Progenitor cell of endocrine pancreas (in vitro differentiated cells): ENCODE measurements around the gene COL6A3. TPM values are rescaled to one million over a fixed set of nuclear protein-coding genes. Genes with fewer than 3 reads are reported as not detected.

Experiments used
- DNase-seq: peaks from one replicate; pipeline ENCODE4 v3.0.0; 2021; ENCODE audit warnings: low spot score; ENCODE audit not compliant: unreplicated experiment
- H3K27ac Mint-ChIP-seq: 2 replicates; pipeline ENCODE4 v1.8.0; 2021; ENCODE audit warnings: mild to moderate bottlenecking, moderate library complexity, mixed read lengths
- H3K27me3 Mint-ChIP-seq: 2 replicates; pipeline ENCODE4 v1.8.0; 2021; ENCODE audit warnings: mixed read lengths
- H3K36me3 Mint-ChIP-seq: 2 replicates; pipeline ENCODE4 v1.8.0; 2022; ENCODE audit warnings: mixed read lengths; ENCODE audit not compliant: insufficient read depth
- H3K4me1 Mint-ChIP-seq: 2 replicates; pipeline ENCODE4 v1.8.0; 2021; ENCODE audit warnings: low read depth, mixed read lengths
- H3K4me3 Mint-ChIP-seq: 2 replicates; pipeline ENCODE4 v1.8.0; 2021; ENCODE audit warnings: low read depth, mild to moderate bottlenecking, moderate library complexity, mixed read lengths
- H3K9me3 Mint-ChIP-seq: 2 replicates; pipeline ENCODE4 v1.8.0; 2021; ENCODE audit warnings: low read depth, mixed read lengths
- CTCF ChIP-seq: fragments of 200-600 bp; sonication (generic); IDR thresholded peaks from one replicate; pipeline ENCODE4 v1.5.0; 2021; ENCODE audit warnings: antibody characterized with exemption, mild to moderate bottlenecking; ENCODE audit not compliant: unreplicated experiment
- total RNA-seq: library from RNA; stranded (reverse); gene quantifications from 2 replicates; pipeline ENCODE4 v1.2.1, GENCODE V29; 2021

COL6A3 gene
- total RNA-seq, 1 donor from 2014 or later: 1.0 TPM

- no peak overlapping the region for H3K27ac Mint-ChIP-seq
These were observed 116.4 kb downstream of the COL6A3 start for GRCh38 chr2:237297421-237298150.

DNA sequence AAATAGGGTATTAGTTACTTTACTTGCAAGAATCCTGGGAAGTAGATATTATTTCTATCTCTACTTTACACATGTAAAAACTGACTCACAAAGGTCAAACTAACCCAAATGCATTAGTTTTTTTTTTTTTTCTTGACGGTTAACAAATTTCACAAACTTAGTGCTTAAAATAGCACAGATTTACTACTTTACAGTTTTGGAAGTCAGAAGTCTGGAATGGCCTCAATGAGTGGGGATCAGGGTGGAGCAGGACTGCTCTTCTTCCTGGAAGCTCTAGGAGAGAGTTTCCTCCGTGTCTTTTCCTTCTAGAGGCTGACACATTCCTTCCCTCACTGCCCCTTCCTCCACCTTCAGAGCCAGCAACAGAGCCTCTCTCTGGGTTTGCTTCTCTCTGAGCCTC, 117.2 kb downstream of the COL6A3 start:
- Mint-ChIP-seq H3K4me1 (no peaks in the 10 kb centered on the region), H3K27ac (no peak overlapping the region), H3K4me3 (no peak overlapping the region), H3K27me3 (peaks cover 38% of the 10 kb centered on the region), H3K9me3 (no peaks in the 10 kb centered on the region), H3K36me3 (no peaks in the 10 kb centered on the region)
- no peak for DNase-seq
- no peak for TF ChIP-seq CTCF

More at GRCh38 chr2:237297421-237298150, 116.4 kb downstream of the COL6A3 start:
- Mint-ChIP-seq H3K9me3 (peaks cover 3% of the 10 kb centered on the region), H3K4me3 (no peak overlapping the region), H3K4me1 (no peaks in the 10 kb centered on the region), H3K36me3 (no peaks in the 10 kb centered on the region), H3K27me3 (peaks cover 38% of the 10 kb centered on the region)
- no peak for DNase-seq
- TF ChIP-seq CTCF: no peak

GRCh38 chr2:237295889-237296480, 118.0 kb downstream of the COL6A3 start:
- no peaks in the 10 kb centered on the region for H3K36me3 Mint-ChIP-seq
- H3K27me3 Mint-ChIP-seq: peaks cover 43% of the 10 kb centered on the region
- no peak for TF ChIP-seq CTCF
- no peak overlapping the region for H3K27ac Mint-ChIP-seq
- no peak overlapping the region for H3K4me3 Mint-ChIP-seq
- H3K4me1 Mint-ChIP-seq: peaks cover 7% of the 10 kb centered on the region
- no peak for DNase-seq
- no peaks in the 10 kb centered on the region for H3K9me3 Mint-ChIP-seq

- Mint-ChIP-seq H3K4me3 (no peak overlapping the region), H3K36me3 (no peaks in the 10 kb centered on the region), H3K9me3 (no peaks in the 10 kb centered on the region), H3K27me3 (peaks cover 35% of the 10 kb centered on the region), H3K27ac (no peak overlapping the region), H3K4me1 (peaks cover 9% of the 10 kb centered on the region)
- TF ChIP-seq CTCF: no peak
- DNase-seq: no peak
These were observed 119.5 kb downstream of the COL6A3 start for GRCh38 chr2:237294460-237294859.

DNA sequence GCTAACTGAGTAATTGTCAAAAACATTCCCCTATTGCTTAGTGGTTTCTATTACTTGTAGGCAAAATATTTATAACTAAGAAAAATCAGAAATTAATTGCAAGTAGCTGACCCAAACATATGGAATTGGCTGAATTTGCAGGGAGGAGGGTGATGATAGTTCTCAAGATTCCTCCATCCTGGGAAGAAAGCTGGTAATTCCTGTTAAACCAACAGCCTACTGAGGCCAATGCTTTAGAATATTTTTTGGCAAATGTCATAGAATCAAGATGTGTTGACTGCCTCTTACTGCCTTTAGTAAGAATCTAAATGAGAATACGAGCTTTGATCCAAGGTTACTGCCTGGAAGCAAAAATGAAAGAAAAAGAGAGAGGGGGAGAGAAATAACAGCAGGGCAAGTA, 120.0 kb downstream of the COL6A3 start:
- Mint-ChIP-seq H3K27me3 (peaks cover 35% of the 10 kb centered on the region), H3K4me1 (peaks cover 12% of the 10 kb centered on the region), H3K36me3 (no peaks in the 10 kb centered on the region), H3K27ac (no peak overlapping the region), H3K4me3 (no peak overlapping the region), H3K9me3 (no peaks in the 10 kb centered on the region)
- no peak for DNase-seq
- TF ChIP-seq CTCF: no peak
